ENCODE measurements around the gene SLC14A1.
"Not testable (repeated sequence)": the region's sequence is repeated elsewhere in the genome, so short reads cannot be mapped to it uniquely, and the experiment has no call there.

The SLC14A1 gene

GRCh38 chr18:45753286-45753685, 29.3 kb downstream of the SLC14A1 start:
- no peak overlapping the region for H3K4me3 ChIP-seq (ENCODE audit: low read depth, low read length)

- H3K4me3 ChIP-seq (ENCODE audit: low read depth, low read length) = no peak overlapping the region
Measured at GRCh38 chr18:45755934-45756333, 32.0 kb downstream of the SLC14A1 start.

- H3K4me3 ChIP-seq (ENCODE audit: low read depth, low read length) = no peak overlapping the region
Measured at GRCh38 chr18:45757005-45757404, 33.0 kb downstream of the SLC14A1 start.

- H3K4me3 ChIP-seq (ENCODE audit: low read depth, low read length) = not testable (repeated sequence)
Measured at GRCh38 chr18:45757644-45758043, 33.7 kb downstream of the SLC14A1 start.

- no peak overlapping the region for H3K4me3 ChIP-seq (ENCODE audit: low read depth, low read length)
Measured at GRCh38 chr18:45760462-45761036, 36.6 kb downstream of the SLC14A1 start.

- H3K4me3 ChIP-seq (ENCODE audit: low read depth, low read length) = no peak overlapping the region
Measured at GRCh38 chr18:45761512-45762114, 37.6 kb downstream of the SLC14A1 start.

GRCh38 chr18:45764000-45764686, 40.2 kb downstream of the SLC14A1 start:
- no peak overlapping the region for H3K4me3 ChIP-seq (ENCODE audit: low read depth, low read length)

- no peak overlapping the region for H3K4me3 ChIP-seq (ENCODE audit: low read depth, low read length)
Measured at GRCh38 chr18:45765796-45766195, 41.8 kb downstream of the SLC14A1 start.

- H3K4me3 ChIP-seq (ENCODE audit: low read depth, low read length) = no peak overlapping the region
Measured at GRCh38 chr18:45771587-45772480, 47.9 kb downstream of the SLC14A1 start.

GRCh38 chr18:45774065-45774521, 50.1 kb downstream of the SLC14A1 start:
- H3K4me3 ChIP-seq (ENCODE audit: low read depth, low read length) = no peak overlapping the region

GRCh38 chr18:45775241-45775676, 51.3 kb downstream of the SLC14A1 start:
- H3K4me3 ChIP-seq (ENCODE audit: low read depth, low read length) = no peak overlapping the region

- no peak overlapping the region for H3K4me3 ChIP-seq (ENCODE audit: low read depth, low read length)
Measured at GRCh38 chr18:45775743-45776142, 51.8 kb downstream of the SLC14A1 start.

- H3K4me3 ChIP-seq (ENCODE audit: low read depth, low read length) = no peak overlapping the region
Measured at GRCh38 chr18:45777393-45777792, 53.4 kb downstream of the SLC14A1 start.

GRCh38 chr18:45780568-45780967, 56.6 kb downstream of the SLC14A1 start:
- no peak overlapping the region for H3K4me3 ChIP-seq (ENCODE audit: low read depth, low read length)

- no peak overlapping the region for H3K4me3 ChIP-seq (ENCODE audit: low read depth, low read length)
Measured at GRCh38 chr18:45782662-45783061, 58.7 kb downstream of the SLC14A1 start.

- no peak overlapping the region for H3K4me3 ChIP-seq (ENCODE audit: low read depth, low read length)
Measured at GRCh38 chr18:45783097-45784075, 59.4 kb downstream of the SLC14A1 start.

GRCh38 chr18:45785134-45785533, 61.2 kb downstream of the SLC14A1 start:
- no peak overlapping the region for H3K4me3 ChIP-seq (ENCODE audit: low read depth, low read length)

- no peak overlapping the region for H3K4me3 ChIP-seq (ENCODE audit: low read depth, low read length)
Measured at GRCh38 chr18:45786941-45787340, 63.0 kb downstream of the SLC14A1 start.

- H3K4me3 ChIP-seq (ENCODE audit: low read depth, low read length) = no peak overlapping the region
Measured at GRCh38 chr18:45787346-45787745, 63.4 kb downstream of the SLC14A1 start.

- no peak overlapping the region for H3K4me3 ChIP-seq (ENCODE audit: low read depth, low read length)
Measured at GRCh38 chr18:45788861-45789260, 64.9 kb downstream of the SLC14A1 start.

Data from iPS-11a (cell line).